ENCODE results near the gene DYNLL1.
"Not testable (repeated sequence)": the region's sequence is repeated elsewhere in the genome, so short reads cannot be mapped to it uniquely, and the experiment has no call there.

The DYNLL1 gene

GRCh38 chr12:120495731-120496412 is at the start of gene DYNLL1:
Gene DYNLL1, plus strand, starts transcription at chr12:120496113. Its CDS starts 309 bp downstream, at chr12:120496422.
- Histone ChIP-seq H3K27ac (no peak within 1 kb of the TSS), H3K9ac (ENCODE audit: insufficient read length) (peak within 1 kb of the TSS; percentile 78), H3K9me3 (ENCODE audit: low read depth, low read length) (no peaks in the 10 kb centered on the region), H3K4me3 (peak within 1 kb of the TSS; percentile 82), H3K36me3 (ENCODE audit: insufficient read depth, low read length) (peaks cover 29% of the 10 kb centered on the region)
- TF ChIP-seq FOXP2 (optimal IDR thresholded peaks at IDR 0.05; ENCODE audit: control extremely low read depth, extremely low read length, insufficient read depth) (no peak), POLR2AphosphoS5 (IDR thresholded peaks at IDR 0.05; ENCODE audit: borderline replicate concordance, low read depth, low read length) (peak; percentile 99), EZH2 (IDR thresholded peaks at IDR 0.05) (no peak)
- peak; percentile 84 for DNase-seq (ENCODE audit: low read depth, low spot score)

- DNase-seq (ENCODE audit: low read depth, low spot score); H3K9me3 ChIP-seq (ENCODE audit: low read depth, low read length): not testable (repeated sequence)
- Histone ChIP-seq H3K9ac (ENCODE audit: insufficient read length) (peak overlapping the region; percentile 96), H3K4me3 (peak overlapping the region; percentile 94), H3K27ac (peak overlapping the region; percentile 67), H3K36me3 (ENCODE audit: insufficient read depth, low read length) (peaks cover 51% of the 10 kb centered on the region)
Observed at GRCh38 chr12:120446844-120447178, 49.1 kb upstream of the DYNLL1 start.

- Histone ChIP-seq H3K27ac (no peak overlapping the region), H3K9me3 (ENCODE audit: low read depth, low read length) (no peaks in the 10 kb centered on the region), H3K9ac (ENCODE audit: insufficient read length) (no peak overlapping the region), H3K36me3 (ENCODE audit: insufficient read depth, low read length) (peaks cover 55% of the 10 kb centered on the region), H3K4me3 (0 out of 2 replicates have a peak overlapping the region, but pooled peaks have one; percentile 22)
- TF ChIP-seq POLR2AphosphoS5 (IDR thresholded peaks at IDR 0.05; ENCODE audit: borderline replicate concordance, low read depth, low read length), result no peak
- no peak for TF ChIP-seq EZH2 (IDR thresholded peaks at IDR 0.05)
- DNase-seq (ENCODE audit: low read depth, low spot score), result no peak
Observed at GRCh38 chr12:120447992-120448391, 47.9 kb upstream of the DYNLL1 start.

GRCh38 chr12:120452524-120452923 is 43.4 kb upstream of the DYNLL1 start:
- not testable (repeated sequence) for H3K4me3 ChIP-seq; H3K9ac ChIP-seq (ENCODE audit: insufficient read length); H3K9me3 ChIP-seq (ENCODE audit: low read depth, low read length); H3K27ac ChIP-seq; DNase-seq (ENCODE audit: low read depth, low spot score)
- H3K36me3 ChIP-seq (ENCODE audit: insufficient read depth, low read length), result peaks cover 73% of the 10 kb centered on the region

- Histone ChIP-seq H3K27ac (0 out of 2 replicates have a peak overlapping the region, but pooled peaks have one; percentile 2), H3K36me3 (ENCODE audit: insufficient read depth, low read length) (peaks cover 72% of the 10 kb centered on the region)
- TF ChIP-seq POLR2AphosphoS5 (IDR thresholded peaks at IDR 0.05; ENCODE audit: borderline replicate concordance, low read depth, low read length) (no peak), FOXP2 (optimal IDR thresholded peaks at IDR 0.05; ENCODE audit: control extremely low read depth, extremely low read length, insufficient read depth) (no peak), EZH2 (IDR thresholded peaks at IDR 0.05) (no peak)
Observed at GRCh38 chr12:120453060-120453750, 42.7 kb upstream of the DYNLL1 start.

GRCh38 chr12:120453977-120454376 is 41.9 kb upstream of the DYNLL1 start:
- H3K36me3 ChIP-seq (ENCODE audit: insufficient read depth, low read length), result peaks cover 77% of the 10 kb centered on the region
- no peak for TF ChIP-seq FOXP2 (optimal IDR thresholded peaks at IDR 0.05; ENCODE audit: control extremely low read depth, extremely low read length, insufficient read depth)
- TF ChIP-seq EZH2 (IDR thresholded peaks at IDR 0.05), result no peak
- no peak for TF ChIP-seq POLR2AphosphoS5 (IDR thresholded peaks at IDR 0.05; ENCODE audit: borderline replicate concordance, low read depth, low read length)
- no peak for DNase-seq (ENCODE audit: low read depth, low spot score)
- no peak overlapping the region for H3K27ac ChIP-seq
- H3K9me3 ChIP-seq (ENCODE audit: low read depth, low read length), result no peaks in the 10 kb centered on the region
- no peak overlapping the region for H3K9ac ChIP-seq (ENCODE audit: insufficient read length)
- H3K4me3 ChIP-seq, result no peak overlapping the region

More at GRCh38 chr12:120453060-120453750, 42.7 kb upstream of the DYNLL1 start:
- Histone ChIP-seq H3K9ac (ENCODE audit: insufficient read length) (no peak overlapping the region), H3K4me3 (no peak overlapping the region), H3K9me3 (ENCODE audit: low read depth, low read length) (no peaks in the 10 kb centered on the region)
- DNase-seq (ENCODE audit: low read depth, low spot score), result no peak

- DNase-seq (ENCODE audit: low read depth, low spot score), result no peak
- H3K4me3 ChIP-seq, result no peak overlapping the region
- no peak overlapping the region for H3K9ac ChIP-seq (ENCODE audit: insufficient read length)
- TF ChIP-seq FOXP2 (optimal IDR thresholded peaks at IDR 0.05; ENCODE audit: control extremely low read depth, extremely low read length, insufficient read depth) (no peak), POLR2AphosphoS5 (IDR thresholded peaks at IDR 0.05; ENCODE audit: borderline replicate concordance, low read depth, low read length) (no peak), EZH2 (IDR thresholded peaks at IDR 0.05) (no peak)
- H3K27ac ChIP-seq, result no peak overlapping the region
- no peaks in the 10 kb centered on the region for H3K9me3 ChIP-seq (ENCODE audit: low read depth, low read length)
- H3K36me3 ChIP-seq (ENCODE audit: insufficient read depth, low read length), result peaks cover 78% of the 10 kb centered on the region
Observed at GRCh38 chr12:120455302-120455701, 40.6 kb upstream of the DYNLL1 start.

- Histone ChIP-seq H3K9me3 (ENCODE audit: low read depth, low read length) (no peaks in the 10 kb centered on the region), H3K9ac (ENCODE audit: insufficient read length) (no peak overlapping the region), H3K4me3 (no peak overlapping the region), H3K27ac (no peak overlapping the region), H3K36me3 (ENCODE audit: insufficient read depth, low read length) (peaks cover 88% of the 10 kb centered on the region)
- TF ChIP-seq EZH2 (IDR thresholded peaks at IDR 0.05), result no peak
- TF ChIP-seq POLR2AphosphoS5 (IDR thresholded peaks at IDR 0.05; ENCODE audit: borderline replicate concordance, low read depth, low read length), result no peak
- no peak for TF ChIP-seq FOXP2 (optimal IDR thresholded peaks at IDR 0.05; ENCODE audit: control extremely low read depth, extremely low read length, insufficient read depth)
- no peak for DNase-seq (ENCODE audit: low read depth, low spot score)
Observed at GRCh38 chr12:120457133-120457532, 38.8 kb upstream of the DYNLL1 start.

GRCh38 chr12:120460157-120460556 is 35.8 kb upstream of the DYNLL1 start:
- H3K27ac ChIP-seq, result no peak overlapping the region
- no peak for DNase-seq (ENCODE audit: low read depth, low spot score)
- H3K9me3 ChIP-seq (ENCODE audit: low read depth, low read length), result no peaks in the 10 kb centered on the region
- H3K9ac ChIP-seq (ENCODE audit: insufficient read length), result no peak overlapping the region
- H3K4me3 ChIP-seq, result no peak overlapping the region
- TF ChIP-seq EZH2 (IDR thresholded peaks at IDR 0.05), result no peak
- TF ChIP-seq POLR2AphosphoS5 (IDR thresholded peaks at IDR 0.05; ENCODE audit: borderline replicate concordance, low read depth, low read length), result no peak
- TF ChIP-seq FOXP2 (optimal IDR thresholded peaks at IDR 0.05; ENCODE audit: control extremely low read depth, extremely low read length, insufficient read depth), result no peak
- H3K36me3 ChIP-seq (ENCODE audit: insufficient read depth, low read length), result peaks cover 95% of the 10 kb centered on the region

Data from SK-N-MC (cell line).